ENCODE results near the gene CYSLTR2.

The CYSLTR2 gene

DNA sequence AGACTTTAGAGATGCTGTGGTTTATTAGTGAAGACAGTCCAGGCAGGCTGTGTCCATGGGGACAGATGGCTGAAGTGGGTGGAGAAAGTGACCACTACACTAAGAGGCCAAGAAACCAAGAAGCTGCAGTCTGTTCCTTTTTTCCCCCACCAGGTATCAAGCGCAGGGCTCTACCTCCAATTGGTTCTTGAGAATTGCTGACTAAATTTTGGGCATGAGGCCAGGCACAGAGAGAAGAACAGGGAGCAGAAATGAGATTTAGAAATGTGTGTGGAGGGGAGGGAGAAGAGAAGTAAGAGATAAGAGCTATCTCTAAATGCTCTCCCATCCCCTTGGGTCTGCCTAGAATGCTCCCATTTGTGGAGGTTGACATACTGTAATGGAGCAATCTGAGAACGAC, 12.3 kb upstream of the CYSLTR2 start:
- TF ChIP-seq, protein P1, sequence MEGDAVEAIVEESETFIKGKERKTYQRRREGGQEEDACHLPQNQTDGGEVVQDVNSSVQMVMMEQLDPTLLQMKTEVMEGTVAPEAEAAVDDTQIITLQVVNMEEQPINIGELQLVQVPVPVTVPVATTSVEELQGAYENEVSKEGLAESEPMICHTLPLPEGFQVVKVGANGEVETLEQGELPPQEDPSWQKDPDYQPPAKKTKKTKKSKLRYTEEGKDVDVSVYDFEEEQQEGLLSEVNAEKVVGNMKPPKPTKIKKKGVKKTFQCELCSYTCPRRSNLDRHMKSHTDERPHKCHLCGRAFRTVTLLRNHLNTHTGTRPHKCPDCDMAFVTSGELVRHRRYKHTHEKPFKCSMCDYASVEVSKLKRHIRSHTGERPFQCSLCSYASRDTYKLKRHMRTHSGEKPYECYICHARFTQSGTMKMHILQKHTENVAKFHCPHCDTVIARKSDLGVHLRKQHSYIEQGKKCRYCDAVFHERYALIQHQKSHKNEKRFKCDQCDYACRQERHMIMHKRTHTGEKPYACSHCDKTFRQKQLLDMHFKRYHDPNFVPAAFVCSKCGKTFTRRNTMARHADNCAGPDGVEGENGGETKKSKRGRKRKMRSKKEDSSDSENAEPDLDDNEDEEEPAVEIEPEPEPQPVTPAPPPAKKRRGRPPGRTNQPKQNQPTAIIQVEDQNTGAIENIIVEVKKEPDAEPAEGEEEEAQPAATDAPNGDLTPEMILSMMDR (IDR thresholded peaks at IDR 0.05; ENCODE audit: borderline replicate concordance, control extremely low read depth, extremely low read depth, insufficient read depth, missing control alignments): no peak
- no peak for DNase-seq (ENCODE audit: low spot score)
- in situ Hi-C loops (cut with MboI; ENCODE audit: low sequenced_read_pairs, unreplicated experiment): no loop called here

DNA sequence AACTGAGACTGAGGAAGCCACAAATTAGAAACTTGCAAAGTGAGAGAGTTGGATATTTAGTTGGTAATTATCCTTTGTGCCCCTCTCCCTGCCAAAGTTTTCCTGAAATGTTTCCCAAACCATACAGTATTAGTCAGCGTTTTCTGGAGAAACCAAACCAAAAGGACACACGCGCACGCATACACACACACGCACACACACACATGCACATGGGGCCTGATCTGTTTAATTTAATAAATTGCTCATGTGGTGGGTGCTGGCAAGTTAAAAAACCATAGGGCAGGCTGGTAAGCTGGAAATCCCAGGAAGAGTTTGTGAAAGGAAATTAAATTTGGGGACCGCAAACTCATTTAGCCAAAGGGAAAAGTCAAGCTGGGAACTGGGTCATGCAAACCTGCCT, 11.7 kb upstream of the CYSLTR2 start:
- TF ChIP-seq, protein P1 (IDR thresholded peaks at IDR 0.05; ENCODE audit: borderline replicate concordance, control extremely low read depth, extremely low read depth, insufficient read depth, missing control alignments): no peak
- in situ Hi-C loops (cut with MboI; ENCODE audit: low sequenced_read_pairs, unreplicated experiment): no loop called here
- DNase-seq (ENCODE audit: low spot score): no peak

DNA sequence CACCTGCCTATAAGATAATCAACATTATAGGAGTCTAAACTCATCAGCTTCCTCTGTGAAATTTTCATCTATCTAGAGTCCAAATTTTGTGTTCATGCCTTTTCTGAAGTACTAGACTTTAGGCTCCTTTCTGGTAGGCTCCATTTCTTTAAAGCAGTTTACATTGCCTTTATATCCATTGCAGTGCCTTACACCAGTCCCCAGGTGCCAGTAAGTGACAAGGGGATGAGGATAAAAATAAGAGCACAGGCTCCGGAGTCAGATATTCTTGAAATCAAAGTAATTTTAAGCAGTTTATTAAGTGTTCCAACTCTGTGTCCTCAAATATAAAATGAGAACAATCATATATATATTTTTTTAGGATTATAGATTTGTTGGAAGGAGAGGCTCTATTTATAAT, 10.6 kb upstream of the CYSLTR2 start:
- no peak for DNase-seq (ENCODE audit: low spot score)
- TF ChIP-seq, protein P1 (IDR thresholded peaks at IDR 0.05; ENCODE audit: borderline replicate concordance, control extremely low read depth, extremely low read depth, insufficient read depth, missing control alignments): no peak
- in situ Hi-C loops (cut with MboI; ENCODE audit: low sequenced_read_pairs, unreplicated experiment): no loop called here

GRCh38 chr13:48644141-48644540, 9.6 kb upstream of the CYSLTR2 start:
- in situ Hi-C loops (cut with MboI; ENCODE audit: low sequenced_read_pairs, unreplicated experiment): no loop called here
- TF ChIP-seq, protein P1 (IDR thresholded peaks at IDR 0.05; ENCODE audit: borderline replicate concordance, control extremely low read depth, extremely low read depth, insufficient read depth, missing control alignments): no peak
- no peak for DNase-seq (ENCODE audit: low spot score)

GRCh38 chr13:48644951-48645350, 8.8 kb upstream of the CYSLTR2 start:
- TF ChIP-seq, protein P1 (IDR thresholded peaks at IDR 0.05; ENCODE audit: borderline replicate concordance, control extremely low read depth, extremely low read depth, insufficient read depth, missing control alignments): no peak
- DNase-seq (ENCODE audit: low spot score): no peak
- in situ Hi-C loops (cut with MboI; ENCODE audit: low sequenced_read_pairs, unreplicated experiment): no loop called here

- TF ChIP-seq, protein P1 (IDR thresholded peaks at IDR 0.05; ENCODE audit: borderline replicate concordance, control extremely low read depth, extremely low read depth, insufficient read depth, missing control alignments): no peak
- in situ Hi-C loops (cut with MboI; ENCODE audit: low sequenced_read_pairs, unreplicated experiment): no loop called here
- no peak for DNase-seq (ENCODE audit: low spot score)
Observed at GRCh38 chr13:48645845-48646244, 7.9 kb upstream of the CYSLTR2 start.

DNA sequence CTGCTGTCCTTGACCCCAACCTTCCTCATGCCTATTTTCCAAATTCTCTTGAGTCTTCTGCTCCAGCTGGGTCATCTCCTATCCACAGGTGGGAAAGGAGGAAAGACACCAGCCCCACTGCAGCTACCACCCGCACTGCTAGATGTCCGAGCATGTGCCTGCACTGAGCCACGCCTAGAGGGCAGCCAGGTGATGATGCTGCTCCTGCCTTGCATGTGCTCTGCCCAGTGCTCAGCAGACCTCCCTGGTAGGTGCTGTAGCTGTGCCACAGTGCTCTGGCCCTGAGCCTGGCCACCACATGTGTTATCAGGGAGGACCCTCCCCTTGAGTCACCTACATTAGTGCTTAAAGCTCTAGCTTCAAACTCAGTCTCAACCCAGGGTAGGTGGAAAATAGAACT, 6.9 kb upstream of the CYSLTR2 start:
- DNase-seq (ENCODE audit: low spot score): no peak
- TF ChIP-seq, protein P1 (IDR thresholded peaks at IDR 0.05; ENCODE audit: borderline replicate concordance, control extremely low read depth, extremely low read depth, insufficient read depth, missing control alignments): no peak
- in situ Hi-C loops (cut with MboI; ENCODE audit: low sequenced_read_pairs, unreplicated experiment): no loop called here
